SHP77 (cell line): Measurements from ENCODE around the gene CCDC85C.

Experiments used
- DNase-seq, 2 experiments: peaks; one replicate each; lab custom pipeline; 2025; lab: John Stamatoyannopoulos, UW

Gene CCDC85C

DNA sequence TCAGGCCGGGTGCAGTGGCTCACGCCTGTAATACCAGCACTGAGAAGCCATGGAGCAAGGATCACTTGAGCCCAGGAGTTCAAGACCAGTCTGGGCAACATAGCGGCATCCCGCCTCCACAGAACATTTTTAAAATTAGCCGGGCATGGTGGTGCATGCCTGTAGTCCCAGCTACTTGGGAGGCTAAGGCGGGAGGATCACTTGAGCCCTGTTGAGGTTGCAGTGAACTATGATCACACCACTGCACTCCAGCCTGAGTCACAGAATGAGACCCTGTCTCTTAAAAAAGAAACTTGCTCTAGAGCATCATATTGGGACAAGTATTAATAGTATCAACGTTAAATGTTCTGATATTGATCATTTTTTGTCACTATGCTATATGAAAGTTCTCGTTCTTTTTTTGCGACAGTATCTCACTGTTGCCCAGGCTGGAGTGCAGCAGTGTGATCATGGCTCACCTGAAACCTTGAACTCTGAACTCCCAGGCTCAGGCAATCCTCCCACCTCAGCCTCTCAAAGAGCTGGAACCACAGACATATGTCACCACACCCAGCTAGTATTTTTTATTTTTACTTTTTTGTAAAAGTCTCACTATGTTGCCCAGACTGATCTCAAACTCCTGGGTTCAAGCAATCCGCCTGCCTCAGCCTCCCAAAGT is 47.7 kb downstream of the CCDC85C start:
- no peak for DNase-seq

DNA sequence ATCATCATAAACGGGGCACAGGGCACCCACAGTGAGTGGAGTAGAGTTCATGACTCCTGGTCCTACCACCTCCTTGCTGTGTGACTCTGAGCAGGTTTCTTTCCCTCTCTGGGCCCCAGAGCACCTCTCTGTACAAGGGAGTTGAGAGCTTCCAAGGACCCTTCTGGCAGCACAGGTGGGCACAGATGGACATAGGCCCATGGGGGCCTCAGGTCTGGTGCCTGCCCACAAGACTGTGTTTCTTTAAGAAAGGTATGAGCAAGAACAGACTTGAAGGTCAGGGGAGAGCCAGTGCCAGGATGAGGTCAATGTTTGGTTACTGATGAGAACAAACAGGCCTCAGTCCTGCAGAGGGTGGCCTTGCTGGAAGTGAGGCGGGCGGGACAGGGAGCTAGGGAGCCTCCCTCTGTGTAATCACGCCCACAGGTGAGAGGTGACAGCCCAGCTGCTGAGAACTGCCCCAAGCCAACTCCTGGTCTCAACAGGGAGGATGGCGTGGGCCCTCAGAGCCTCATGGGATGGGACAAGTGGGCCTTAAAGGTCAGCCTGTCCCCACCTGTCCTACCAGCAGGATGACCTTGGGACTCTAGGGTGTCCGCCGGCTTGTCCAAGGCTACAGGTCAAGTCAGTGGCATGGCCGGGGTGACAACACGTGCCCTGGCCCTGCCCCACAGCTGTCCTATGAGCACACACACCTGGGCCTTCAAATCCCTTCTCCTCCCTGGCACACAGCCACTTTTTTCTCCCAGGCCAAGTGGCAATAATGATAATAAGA is 49.1 kb downstream of the CCDC85C start:
- DNase-seq = peak in 1 of 2 experiments; percentile 12

DNA sequence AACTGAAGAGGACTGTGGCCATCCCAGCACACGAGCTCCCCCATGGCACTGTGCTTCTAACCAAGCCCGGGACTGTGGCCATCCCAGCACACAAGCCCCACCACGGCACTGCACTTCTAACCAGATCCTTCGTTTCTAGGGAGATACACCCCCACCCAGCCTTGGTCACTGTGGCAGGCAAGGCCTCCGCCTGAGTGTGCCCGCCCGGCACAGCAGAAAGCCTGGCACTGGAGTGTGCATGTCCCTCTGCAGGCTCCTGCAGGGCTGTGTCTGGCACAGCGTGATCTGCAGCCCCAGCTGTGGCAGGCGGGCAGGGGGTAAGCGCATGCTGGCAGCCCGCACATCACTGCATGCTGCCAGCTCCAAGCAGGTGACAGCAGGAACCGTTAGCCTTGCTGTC is 49.8 kb downstream of the CCDC85C start:
- no peak for DNase-seq

DNA sequence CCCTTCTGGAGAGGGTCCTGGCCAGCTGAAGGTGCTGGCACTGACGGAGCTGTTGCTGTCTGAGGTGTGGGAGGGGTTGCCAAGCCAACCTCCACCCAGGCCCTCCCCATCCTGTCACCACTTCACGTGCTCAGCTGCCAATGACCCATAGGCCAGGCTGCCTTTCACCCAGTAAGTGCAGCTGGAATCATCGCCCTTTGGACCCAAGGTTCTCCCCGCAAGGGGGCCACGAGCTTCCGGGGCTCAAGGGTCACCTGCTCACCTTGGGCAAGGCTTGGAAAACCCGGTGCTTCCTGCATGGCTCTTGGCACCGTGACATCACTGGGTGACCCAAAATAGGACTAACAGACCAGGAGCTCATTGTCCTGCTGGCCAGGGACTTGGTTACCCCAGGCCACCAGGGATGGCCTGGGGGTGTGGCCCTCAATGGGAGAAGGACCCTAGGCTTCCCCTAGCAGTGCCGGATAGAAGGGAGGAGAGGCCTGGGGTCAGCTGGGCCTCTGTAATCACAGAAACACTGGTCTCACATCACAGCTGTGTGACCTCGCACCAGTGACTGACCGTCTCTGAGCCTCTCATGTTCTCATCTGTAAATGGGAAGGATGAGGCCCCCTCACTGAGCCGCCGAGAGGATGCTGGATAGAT is 51.3 kb downstream of the CCDC85C start:
- DNase-seq = no peak

DNA sequence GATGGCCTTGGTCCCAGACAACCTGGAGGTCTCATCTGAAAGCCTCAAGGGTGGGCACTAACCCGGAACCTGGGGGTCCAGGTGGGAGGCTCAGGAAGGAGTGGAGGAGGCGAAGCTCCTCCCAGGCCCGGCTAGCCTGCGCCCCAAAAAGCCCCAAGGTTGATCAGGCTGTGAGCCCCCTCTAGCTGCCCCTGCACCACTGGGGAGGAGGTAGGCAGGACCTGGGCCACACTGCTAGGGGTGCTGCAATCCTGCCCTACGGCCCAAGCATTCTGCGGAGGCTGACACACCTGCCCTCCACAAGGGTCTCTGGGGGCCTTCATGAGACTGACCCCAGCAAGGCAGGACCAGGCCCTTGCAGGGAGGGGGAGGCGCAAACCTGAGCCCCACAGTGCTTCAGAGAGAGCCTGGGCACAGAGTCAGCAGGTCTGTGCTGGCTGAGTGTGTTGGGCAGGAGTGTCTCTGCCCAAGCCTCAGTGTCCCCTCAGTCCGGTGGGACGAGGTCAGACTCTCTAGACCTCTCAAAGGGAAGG is 51.9 kb downstream of the CCDC85C start:
- DNase-seq = no peak

DNA sequence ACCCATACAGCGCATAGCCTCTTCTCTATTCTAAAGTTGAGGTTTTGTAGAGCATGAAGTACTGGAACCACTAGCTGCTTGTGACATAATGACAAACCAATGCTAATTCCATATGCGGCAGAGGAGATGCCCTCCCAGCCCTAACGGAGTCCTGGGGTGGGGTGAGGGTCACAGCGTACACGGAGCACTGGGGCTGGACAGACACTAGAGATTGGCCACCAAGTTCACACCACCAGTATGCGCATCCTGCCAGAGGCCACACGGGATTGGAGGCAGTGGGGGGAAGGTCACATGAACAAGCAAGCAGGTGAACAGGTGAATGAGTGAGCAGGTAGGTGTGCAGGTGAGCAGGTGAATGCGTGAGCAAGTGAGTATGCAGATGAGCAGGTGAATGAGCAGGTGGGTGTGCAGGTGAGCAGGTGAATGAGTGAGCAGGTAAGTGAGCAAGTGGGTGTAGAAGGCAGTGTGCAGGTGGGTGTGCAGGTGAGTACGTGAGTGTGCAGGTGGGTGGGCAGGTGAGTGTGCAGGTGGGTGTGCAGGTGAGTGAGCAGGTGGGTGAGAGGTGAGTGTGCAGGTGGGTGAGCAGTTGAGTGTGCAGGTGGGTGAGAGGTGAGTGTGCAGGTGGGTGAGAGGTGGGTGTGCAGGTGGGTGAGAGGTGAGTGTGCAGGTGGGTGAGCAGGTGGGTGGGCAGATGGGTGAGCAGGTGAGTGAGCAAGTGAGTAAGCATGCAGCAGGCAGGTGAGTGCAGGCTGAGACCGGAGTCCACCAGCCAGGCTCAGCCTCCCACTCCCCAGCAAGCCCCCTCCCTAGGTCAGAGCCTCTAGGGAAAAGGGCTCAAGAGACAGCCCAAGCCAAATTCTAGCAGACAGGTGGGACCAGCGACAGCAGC is 52.7 kb downstream of the CCDC85C start:
- no peak for DNase-seq

DNA sequence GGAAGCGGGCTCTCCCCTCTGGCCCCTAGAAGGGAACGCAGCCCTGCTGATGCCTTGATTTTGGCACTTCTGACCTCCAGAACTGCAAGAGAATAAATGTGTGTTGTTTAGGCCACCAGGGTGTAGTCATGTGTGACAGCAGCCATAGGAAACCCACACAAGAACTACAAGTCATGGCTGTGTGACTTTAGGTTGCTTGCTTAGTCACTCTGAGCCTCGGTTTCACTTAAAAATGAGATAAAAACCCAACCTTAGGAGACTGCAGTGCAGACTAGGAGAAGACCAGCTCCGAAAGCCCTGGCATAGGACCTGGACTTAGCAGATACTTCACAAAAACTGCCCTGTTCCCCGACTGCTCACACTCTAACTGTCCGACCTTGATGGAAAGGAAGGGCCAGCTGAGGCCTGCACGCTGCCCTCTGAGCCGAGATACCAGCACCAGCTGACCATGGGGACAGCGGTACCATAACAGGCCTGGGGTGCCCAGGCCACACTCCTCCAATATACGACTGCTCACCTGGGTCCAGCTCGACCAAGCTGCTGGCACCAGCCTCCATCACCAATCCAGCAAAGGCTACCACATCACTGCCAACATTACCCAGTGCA is 53.5 kb downstream of the CCDC85C start:
- DNase-seq = no peak

DNA sequence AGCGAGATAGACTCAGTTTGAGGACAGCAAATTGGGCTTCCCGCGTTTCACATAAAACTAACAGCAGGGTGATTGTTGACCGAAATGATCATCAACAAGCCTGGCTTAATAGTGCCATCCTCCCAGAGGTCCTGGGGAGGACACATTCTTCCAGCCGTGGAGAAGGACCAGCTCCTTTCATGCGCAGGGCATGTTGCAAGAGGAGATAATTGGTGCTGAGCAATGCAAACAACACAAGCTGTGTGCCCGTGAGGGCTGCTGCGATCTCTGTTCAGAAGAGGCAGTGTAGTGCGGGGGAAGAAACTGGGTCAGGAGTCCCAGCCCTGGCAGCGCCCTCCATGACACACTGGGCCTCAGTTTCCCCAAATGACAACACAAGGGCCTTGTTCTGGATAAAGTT is 54.3 kb downstream of the CCDC85C start:
- no peak for DNase-seq

DNA sequence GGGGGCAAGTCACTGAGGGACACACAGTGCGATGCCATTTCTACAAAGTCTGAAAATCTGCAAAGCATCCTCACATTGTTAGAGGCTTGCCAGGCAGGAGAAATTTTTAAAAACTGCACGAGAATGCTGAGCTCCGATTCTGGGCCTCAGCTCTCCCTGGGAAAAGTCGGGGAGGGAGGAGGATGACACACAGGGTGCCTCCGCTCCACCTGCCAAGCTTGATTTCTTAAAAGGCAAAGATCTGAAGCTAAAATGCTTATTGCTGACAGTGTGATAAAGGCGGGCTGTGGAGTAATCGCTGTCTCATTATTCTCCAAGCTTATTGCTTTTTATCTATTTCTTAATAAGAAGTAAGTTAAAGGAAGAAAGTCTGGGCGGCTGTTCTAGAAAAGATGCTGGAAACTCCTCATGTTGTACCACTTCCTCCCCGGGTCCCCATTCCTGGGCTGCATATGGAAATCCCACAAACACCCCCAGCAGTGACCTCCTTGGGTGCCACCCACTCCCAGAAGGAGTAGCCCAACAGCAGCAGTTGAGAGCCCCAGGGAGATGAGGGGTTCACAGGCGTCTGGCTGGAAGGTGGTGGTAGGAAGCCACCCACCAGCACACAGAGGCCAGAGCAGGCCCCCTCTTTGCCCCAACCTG is 55.0 kb downstream of the CCDC85C start:
- no peak for DNase-seq

DNA sequence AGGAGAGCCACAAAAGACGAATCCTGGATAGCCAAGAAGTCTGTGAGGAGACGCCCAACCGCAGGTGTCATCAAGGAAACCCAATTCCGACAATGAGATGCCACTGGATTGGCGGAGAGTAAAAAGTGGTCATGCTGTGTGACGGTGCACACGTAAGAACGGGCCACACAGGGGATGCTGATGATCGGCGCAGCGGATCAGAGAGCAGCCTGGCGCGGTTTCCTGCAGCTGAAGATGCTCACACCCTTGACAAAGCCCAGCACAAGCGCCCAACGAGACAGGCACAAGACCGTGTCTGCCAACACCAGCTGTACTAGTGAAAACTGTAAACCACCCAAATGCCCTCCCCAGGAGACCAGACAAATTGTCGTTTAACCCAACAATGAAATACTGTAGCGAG is 55.8 kb downstream of the CCDC85C start:
- DNase-seq = no peak

DNA sequence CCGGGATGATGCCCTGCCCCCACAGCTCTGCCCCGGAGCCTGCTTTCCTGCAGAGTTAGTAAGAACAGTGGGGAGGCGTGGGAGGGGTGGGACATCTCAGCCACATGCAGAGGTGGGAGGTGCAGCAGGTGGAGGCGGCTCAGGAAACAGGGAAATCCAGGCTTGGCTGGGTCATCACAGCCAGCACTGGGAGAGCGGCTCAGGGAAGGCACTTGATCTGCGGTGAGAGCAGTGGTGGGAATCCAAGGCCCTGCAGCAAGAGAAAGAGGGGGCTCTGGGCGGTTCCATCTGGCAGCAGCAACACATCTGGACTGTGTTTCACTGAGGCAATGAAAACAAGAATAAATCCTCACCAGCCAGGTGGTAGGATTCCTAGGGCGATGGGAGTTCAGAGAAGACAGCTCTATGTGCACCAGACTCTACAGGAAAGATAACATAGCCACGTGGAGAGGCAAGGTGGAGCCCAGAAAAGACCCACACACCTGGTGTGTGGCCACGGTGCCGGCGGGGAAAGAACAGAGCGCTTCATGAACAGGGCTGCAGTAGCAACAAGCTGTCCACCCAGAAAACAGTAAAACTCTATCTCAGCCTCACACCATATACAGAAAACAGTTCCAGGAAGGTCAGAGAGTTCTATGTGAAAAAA is 57.6 kb downstream of the CCDC85C start:
- DNase-seq = no peak

DNA sequence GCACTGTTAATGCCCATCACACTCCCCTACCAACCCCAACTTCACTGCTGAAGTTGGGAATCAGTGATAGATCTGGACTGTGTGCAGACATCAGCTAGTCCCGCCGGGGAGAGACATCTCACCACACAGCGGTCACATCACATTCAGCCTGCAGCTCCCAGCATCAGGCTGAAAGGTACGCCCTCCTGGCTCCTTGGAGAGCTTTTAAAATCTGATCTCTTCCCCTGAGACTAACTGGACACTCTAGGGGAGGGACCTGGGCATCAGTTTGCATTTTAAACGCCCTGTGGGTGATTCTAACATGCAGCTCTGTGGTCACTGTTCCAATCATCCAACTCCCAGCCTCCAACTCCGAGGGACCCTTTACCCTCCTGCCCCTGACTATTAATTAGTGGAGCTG is 58.4 kb downstream of the CCDC85C start:
- no peak for DNase-seq

DNA sequence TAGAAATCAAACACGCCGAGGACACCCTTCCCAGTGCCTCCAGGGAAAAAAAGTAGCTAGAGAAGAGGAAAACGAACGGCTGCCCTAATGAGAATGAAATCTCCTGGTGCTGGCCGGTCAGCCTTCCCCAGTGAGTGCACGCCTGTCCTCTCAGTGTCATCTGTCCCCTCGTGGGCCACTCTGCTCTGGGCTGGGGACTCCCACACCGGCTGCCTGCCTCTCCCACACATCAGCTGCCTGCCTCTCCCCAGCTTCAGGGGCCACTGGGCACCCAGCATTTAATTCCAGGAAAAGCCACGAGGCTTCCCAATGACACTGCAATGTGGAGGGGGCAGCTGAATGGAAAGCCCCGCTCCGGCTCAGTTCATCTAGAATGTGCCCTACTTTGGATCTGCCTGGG is 59.0 kb downstream of the CCDC85C start:
- no peak for DNase-seq

DNA sequence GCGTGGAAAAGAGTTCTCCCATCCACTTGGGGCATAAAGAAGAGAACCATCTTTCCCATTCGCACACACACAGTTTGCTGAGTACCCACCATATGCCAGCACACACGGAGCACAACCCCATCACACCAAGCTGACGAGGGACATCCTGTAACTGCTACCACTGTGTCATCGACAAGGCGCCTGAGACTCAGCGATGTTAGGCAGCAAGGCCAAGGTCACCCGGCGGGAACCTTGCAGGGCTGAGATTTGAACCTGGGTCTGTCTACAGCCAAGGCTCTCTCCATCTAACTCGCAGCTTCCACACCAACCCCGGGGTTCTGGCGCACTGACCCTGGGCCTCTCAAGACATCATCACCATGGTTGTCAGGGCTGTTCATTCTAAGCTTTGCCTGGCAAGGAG is 60.0 kb downstream of the CCDC85C start:
- DNase-seq = no peak

DNA sequence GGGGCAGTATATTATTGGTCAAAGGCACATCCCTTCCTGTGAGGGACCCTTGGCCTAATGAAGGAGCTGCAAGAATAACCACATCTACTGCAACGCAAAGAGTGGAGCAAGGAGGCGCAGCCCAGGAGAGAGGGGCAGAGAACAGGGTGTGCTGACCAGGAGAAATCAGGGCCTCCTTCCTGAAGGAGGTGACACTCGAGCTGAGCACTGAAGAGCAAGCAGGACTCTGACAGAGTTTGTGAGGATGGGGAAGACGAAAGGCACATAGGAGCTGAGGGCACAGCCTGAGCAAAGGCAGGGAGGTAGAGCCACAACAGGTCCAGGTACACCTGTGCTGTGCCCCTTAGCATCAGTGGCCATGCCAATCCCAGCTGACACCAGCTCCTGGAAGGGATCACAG is 60.6 kb downstream of the CCDC85C start:
- no peak for DNase-seq

DNA sequence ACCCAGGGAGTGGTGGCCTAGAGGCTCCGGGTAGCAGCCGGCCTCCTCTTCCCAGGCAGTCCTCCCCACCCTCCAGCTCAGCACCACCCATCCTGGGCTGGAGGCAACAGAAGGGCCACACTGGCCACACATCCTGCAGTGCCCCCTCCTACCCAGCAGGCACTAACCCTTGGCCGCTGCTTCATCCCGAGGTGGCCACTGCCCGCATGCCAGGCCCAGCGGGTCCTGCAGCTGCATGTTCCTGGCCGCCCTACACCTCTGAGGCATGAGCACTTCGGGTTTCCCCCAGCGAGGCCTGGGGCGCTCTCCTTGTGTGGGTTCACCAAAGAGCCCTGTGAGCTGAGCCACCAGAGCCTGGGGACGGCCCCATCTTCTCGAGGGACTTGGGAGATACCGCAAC is 61.4 kb downstream of the CCDC85C start:
- no peak for DNase-seq

DNA sequence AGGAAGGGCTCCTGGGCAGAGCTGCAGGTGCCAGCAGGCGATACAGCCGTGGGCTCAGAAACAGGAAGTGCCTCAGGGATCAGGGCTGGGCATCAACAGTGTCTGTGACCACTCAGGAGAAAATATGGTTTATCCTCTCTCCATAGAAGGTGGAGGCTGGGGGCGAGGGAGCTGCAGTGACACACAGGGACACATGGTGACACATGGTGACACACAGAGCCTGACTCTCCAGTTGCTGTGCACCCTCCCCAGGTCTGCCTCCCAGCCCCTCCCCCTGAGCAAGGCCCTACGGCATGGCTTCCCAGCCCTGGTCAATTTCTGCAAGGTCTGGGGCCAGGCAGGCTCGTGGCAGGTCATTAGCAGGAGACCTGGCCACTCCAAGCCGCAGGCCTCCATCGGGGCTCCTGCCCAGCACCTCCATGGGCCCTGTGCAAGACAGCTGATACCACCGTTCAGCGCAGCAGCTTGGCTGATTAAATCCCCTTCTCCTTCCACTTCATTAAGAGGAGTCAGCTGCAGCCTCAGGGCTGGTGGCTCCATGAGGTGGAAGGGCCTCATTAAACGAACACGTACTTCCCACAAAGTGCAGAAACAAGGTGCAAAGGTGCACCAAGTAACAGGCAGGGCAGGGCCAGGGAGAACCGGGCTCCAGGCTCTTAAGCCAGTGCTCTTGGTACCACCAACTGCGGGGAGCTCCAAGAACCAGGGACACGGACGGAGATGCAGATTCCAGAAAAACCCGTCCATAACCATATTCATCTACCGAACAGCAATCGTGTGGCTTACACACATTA is 62.1 kb downstream of the CCDC85C start:
- no peak for DNase-seq

DNA sequence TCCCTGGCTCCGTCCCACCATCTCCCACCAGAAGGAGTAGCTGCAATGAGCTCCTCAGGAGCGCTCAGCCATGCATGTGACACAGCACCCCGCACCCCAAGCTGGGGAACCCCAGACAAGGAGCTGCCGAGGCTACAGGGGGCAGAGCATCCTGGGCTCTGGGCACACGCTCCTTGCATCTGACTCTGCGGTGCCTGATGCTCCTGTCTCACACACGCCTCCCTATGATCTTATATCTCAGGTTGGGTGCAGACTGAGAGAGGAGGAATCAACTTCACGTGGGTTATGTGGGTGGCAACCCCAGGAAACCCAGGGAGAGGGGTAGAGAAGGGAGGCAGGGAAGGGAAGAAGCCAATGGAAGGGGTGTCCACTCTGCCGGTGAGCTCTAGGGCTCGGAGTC is 62.8 kb downstream of the CCDC85C start:
- no peak for DNase-seq

DNA sequence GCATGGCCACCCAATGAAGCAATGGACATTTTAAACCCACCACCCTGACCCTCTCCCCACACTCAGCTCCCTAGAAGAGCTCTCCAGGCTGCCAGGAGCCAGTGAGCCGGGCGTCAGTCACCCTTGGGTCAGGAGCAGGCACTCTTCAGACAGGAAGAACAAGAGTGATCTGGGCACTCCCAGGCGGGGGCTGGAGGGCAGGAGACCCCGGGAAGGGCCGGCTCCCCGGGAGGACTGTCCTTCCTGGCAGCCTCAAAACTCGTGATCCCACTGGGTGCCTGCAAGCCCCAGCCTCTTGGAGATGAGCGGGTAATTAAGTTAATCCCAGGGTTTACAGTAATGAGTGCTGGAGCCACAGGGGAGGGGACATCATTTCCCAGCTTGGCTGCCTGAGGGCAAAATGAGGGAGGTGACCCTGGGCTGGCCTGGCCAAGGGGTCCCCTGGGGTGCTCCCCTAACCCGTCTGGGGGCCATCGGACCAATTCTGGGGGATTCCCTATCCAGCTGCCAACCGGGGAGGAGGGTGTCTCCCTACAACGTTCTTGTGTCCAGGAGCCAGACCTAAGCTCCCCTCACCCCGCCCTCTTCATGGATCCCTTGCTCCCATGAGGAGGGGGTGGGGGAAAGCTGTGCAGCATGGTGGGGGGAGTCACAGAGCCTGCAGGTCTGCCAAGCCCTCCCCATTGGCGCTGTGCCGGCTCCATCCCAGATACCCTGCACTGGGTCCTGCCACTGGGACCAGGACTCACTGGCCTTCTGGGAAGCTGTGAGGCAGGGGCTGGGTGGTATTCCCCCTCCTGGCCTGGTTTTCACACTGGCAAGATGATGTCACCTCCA is 63.6 kb downstream of the CCDC85C start:
- no peak for DNase-seq
